HepG2 (cell line): ENCODE data around the gene QDPR. TPM values are rescaled to one million over a fixed set of nuclear protein-coding genes. Genes with fewer than 3 reads are reported as not detected.

Experiments
- ATF7 ChIP-seq, 2 experiments: fragments of 450-650 bp in 1 of 2; sonication (generic) in 1 of 2; formaldehyde crosslinking in 1 of 2; IDR thresholded peaks; 2 replicates each; pipeline versions ENCODE4 v1.4.0 to v1.6.1; 2016 to 2020; ENCODE audit warnings: antibody characterized with exemption in 1 of 2, mild to moderate bottlenecking in 1 of 2, missing genetic modification reagents in 1 of 2
- ATRX ChIP-seq: sonication (generic); formaldehyde crosslinking; IDR thresholded peaks from 2 replicates; pipeline ENCODE4 v1.4.0; 2020; ENCODE audit warnings: missing genetic modification reagents, borderline replicate concordance
- CCAR2 ChIP-seq: fragments of 200-400 bp; formaldehyde crosslinking; optimal IDR thresholded peaks from 2 replicates; pipeline ENCODE3; 2018; ENCODE audit warnings: low read depth, mild to moderate bottlenecking, low read length, moderate library complexity
- CHD2 ChIP-seq: IDR thresholded peaks from 2 replicates; pipeline ENCODE4 v1.6.1; 2011; ENCODE audit warnings: low read depth, low read length, improper control_type of control experiment
- ERF ChIP-seq: IDR thresholded peaks from 2 replicates; pipeline ENCODE4 v1.6.1; 2018; ENCODE audit warnings: missing biosample characterization, missing genetic modification reagents
- FOXA3 ChIP-seq: IDR thresholded peaks from 2 replicates; pipeline ENCODE4 v1.6.1; 2016; ENCODE audit warnings: missing genetic modification reagents, missing compliant biosample characterization
- FOXK2 ChIP-seq: fragments of 450-650 bp; IDR thresholded peaks from 2 replicates; pipeline ENCODE4 v1.6.1; 2016
- HNF1A ChIP-seq, 2 experiments: sonication (generic) in 1 of 2; formaldehyde crosslinking in 1 of 2; IDR thresholded peaks; 2 replicates each; pipeline versions ENCODE4 v1.4.0 to v1.6.1; 2016 to 2020; ENCODE audit warnings: borderline replicate concordance in 1 of 2, low read depth in 1 of 2, mild to moderate bottlenecking in 1 of 2, missing genetic modification reagents in 1 of 2
- HOMEZ ChIP-seq: IDR thresholded peaks from 2 replicates; pipeline ENCODE4 v1.6.1; 2016; ENCODE audit warnings: low read depth
- SIX1 ChIP-seq: sonication (generic); formaldehyde crosslinking; IDR thresholded peaks from 2 replicates; pipeline ENCODE4 v1.4.0; 2020; ENCODE audit warnings: missing genetic modification reagents, borderline replicate concordance
- SOX5 ChIP-seq: IDR thresholded peaks from 2 replicates; pipeline ENCODE4 v1.6.1; 2016; ENCODE audit warnings: borderline replicate concordance
- SP2 ChIP-seq: sonication (generic); formaldehyde crosslinking; IDR thresholded peaks from 2 replicates; pipeline ENCODE4 v1.5.1; 2020; ENCODE audit warnings: mild to moderate bottlenecking, missing genetic modification reagents
- SP5 ChIP-seq: IDR thresholded peaks from 2 replicates; pipeline ENCODE4 v1.6.1; 2016; ENCODE audit warnings: low read depth, borderline replicate concordance
- TEAD3 ChIP-seq: optimal IDR thresholded peaks from 2 replicates; pipeline ENCODE3; 2016; ENCODE audit warnings: borderline replicate concordance
- TFAP4 ChIP-seq: sonication (generic); IDR thresholded peaks from 2 replicates; pipeline ENCODE4 v1.6.1; 2016; ENCODE audit warnings: low read depth, borderline replicate concordance
- ZFX ChIP-seq: sonication (generic); formaldehyde crosslinking; IDR thresholded peaks from 2 replicates; pipeline ENCODE4 v1.4.0; 2020; ENCODE audit warnings: mild to moderate bottlenecking, low read depth, missing genetic modification reagents, moderate library complexity
- ZNF512B ChIP-seq: sonication (generic); formaldehyde crosslinking; IDR thresholded peaks from 2 replicates; pipeline ENCODE4 v1.5.1; 2020; ENCODE audit warnings: missing genetic modification reagents, mild to moderate bottlenecking, borderline replicate concordance
- ZNF747 ChIP-seq: sonication (generic); formaldehyde crosslinking; IDR thresholded peaks from 2 replicates; pipeline ENCODE4 v1.8.1; 2023; ENCODE audit warnings: missing genetic modification reagents, mild to moderate bottlenecking, borderline replicate concordance
- ZNF75D ChIP-seq: sonication (generic); formaldehyde crosslinking; IDR thresholded peaks from 2 replicates; pipeline ENCODE4 v1.8.1; 2023; ENCODE audit warnings: missing genetic modification reagents, mild to moderate bottlenecking, borderline replicate concordance
- ZNF773 ChIP-seq: sonication (generic); formaldehyde crosslinking; IDR thresholded peaks from 2 replicates; pipeline ENCODE4 v1.4.0; 2020; ENCODE audit warnings: missing genetic modification reagents, borderline replicate concordance
- polyA plus RNA-seq, 8 experiments: library from polyadenylated mRNA; depleted of rRNA in 3 of 8; stranded (reverse) in 7 of 8; unstranded in 1 of 8; fragments of >200 nt; fragmentation: Illumina TruSeq in 4 of 8; extraction: Trizol in 4 of 8; gene quantifications; 2 replicates each; pipeline versions ENCODE4 v1.2.1 to v1.2.3, GENCODE V29; 2011 to 2016; ENCODE audit warnings: low read depth in 4 of 8, missing spikeins in 1 of 8, mixed read lengths in 1 of 8; ENCODE audit not compliant: insufficient read depth in 1 of 8
- total RNA-seq, 5 experiments: library from RNA; depleted of rRNA; stranded (reverse); fragments of >200 nt; fragmentation: Illumina TruSeq; extraction: Trizol; gene quantifications; 2 replicates each; pipeline ENCODE4 v1.2.3, GENCODE V29; 2016; ENCODE audit warnings: low read depth in 1 of 5

QDPR gene
- total and polyA plus RNA-seq, 2 of the 13 experiments (the other 11 are each of a cell fraction or from before 2014, with no cell fraction given), result 9.9 to 95.5 TPM

- peak; percentile 78; the same call in 1 of the 2 replicates for TF ChIP-seq HOMEZ
- peak; percentile 87 for TF ChIP-seq ATF7 (IDR thresholded peaks at IDR 0.05)
- peak; percentile 97 for TF ChIP-seq ATF7 (CRISPR knock-in tag; IDR thresholded peaks at IDR 0.05)
- TF ChIP-seq ZNF747 (CRISPR knock-in tag), result peak; percentile 72; the same call in 1 of the 2 replicates
- no peak for TF ChIP-seq CHD2
- no peak for TF ChIP-seq ZNF512B (CRISPR knock-in tag)
- TF ChIP-seq TFAP4, result peak; percentile 67
- TF ChIP-seq SOX5 (CRISPR knock-in tag), result peak; percentile 100
- peak; percentile 41 for TF ChIP-seq ZFX
- TF ChIP-seq SP2 (CRISPR knock-in tag), result no peak
- TF ChIP-seq SIX1, result peak; percentile 47; the same call in 1 of the 2 replicates
- TF ChIP-seq ATRX (CRISPR knock-in tag), result no peak
- TF ChIP-seq TEAD3 (CRISPR knock-in tag), result peak; percentile 83
- peak; percentile 68 for TF ChIP-seq SP5 (CRISPR knock-in tag)
- peak; percentile 89 for TF ChIP-seq ERF
- peak; percentile 37 for TF ChIP-seq HNF1A (IDR thresholded peaks at IDR 0.05; ENCODE audit: low read depth)
- TF ChIP-seq HNF1A (CRISPR knock-in tag; IDR thresholded peaks at IDR 0.05; ENCODE audit: borderline replicate concordance), result peak; percentile 51; the same call in 1 of the 2 replicates
- TF ChIP-seq ZNF75D (CRISPR knock-in tag), result no peak
- TF ChIP-seq ZNF773, result no peak
- TF ChIP-seq FOXK2, result peak; percentile 65; the same call in 1 of the 2 replicates
- TF ChIP-seq FOXA3 (CRISPR knock-in tag), result peak; percentile 100
- TF ChIP-seq CCAR2, result no peak
Observed at GRCh38 chr4:17544205-17544604, 32.3 kb upstream of the QDPR start (continued).
